Astrocyte (in vitro differentiated cells and primary cell): ENCODE data around the gene ATXN1. TPM values are rescaled to one million over a fixed set of nuclear protein-coding genes. Genes with fewer than 3 reads are reported as not detected.

Experiments
- DNase-seq: peaks from one replicate; pipeline ENCODE4 v3.0.0-alpha.2; 2010; ENCODE audit warnings: low read depth
- FAIRE-seq: peaks from 2 replicates; lab custom pipeline; 2011; peaks lifted over from hg19 to GRCh38; lab: Jason Lieb, UNC
- H2AFZ ChIP-seq: 2 replicates; pipeline ENCODE4 v1.6.0; 2012; ENCODE audit warnings: low read depth, low read length, inconsistent platforms
- H3K27ac ChIP-seq: 2 replicates; pipeline ENCODE4 v1.5.1; 2011; ENCODE audit warnings: low read depth, low read length, inconsistent platforms
- H3K27me3 ChIP-seq: 2 replicates; pipeline ENCODE4 v1.6.0; 2011; ENCODE audit warnings: low read length, inconsistent platforms; ENCODE audit not compliant: insufficient read depth
- H3K36me3 ChIP-seq: 2 replicates; pipeline ENCODE4 v1.5.1; 2011; ENCODE audit warnings: low read length, inconsistent platforms; ENCODE audit not compliant: insufficient read depth
- H3K4me1 ChIP-seq: 2 replicates; pipeline ENCODE4 v1.5.1; 2011; ENCODE audit warnings: low read length, inconsistent platforms; ENCODE audit not compliant: insufficient read depth
- H3K4me2 ChIP-seq: 2 replicates; pipeline ENCODE4 v1.6.0; 2012; ENCODE audit warnings: low read length, inconsistent platforms
- H3K4me3 ChIP-seq: 2 replicates; pipeline ENCODE4 v1.5.1; 2011; ENCODE audit warnings: low read depth, mild to moderate bottlenecking, low read length, inconsistent platforms; ENCODE audit not compliant: insufficient read depth
- H3K79me2 ChIP-seq: 2 replicates; pipeline ENCODE4 v1.6.0; 2012; ENCODE audit warnings: mild to moderate bottlenecking, low read length, inconsistent platforms; ENCODE audit not compliant: insufficient read depth
- H3K9ac ChIP-seq: 2 replicates; pipeline ENCODE4 v1.6.0; 2012; ENCODE audit warnings: mild to moderate bottlenecking, low read length, inconsistent platforms
- H3K9me3 ChIP-seq: 2 replicates; pipeline ENCODE4 v1.5.1; 2012; ENCODE audit warnings: low read depth, mild to moderate bottlenecking, low read length, inconsistent platforms; ENCODE audit not compliant: insufficient read depth
- H4K20me1 ChIP-seq: 2 replicates; pipeline ENCODE4 v1.6.0; 2012; ENCODE audit warnings: low read length, inconsistent platforms; ENCODE audit not compliant: insufficient read depth
- H3K27ac Mint-ChIP-seq: one replicate; pipeline ENCODE4 v1.8.0; 2021; ENCODE audit warnings: mild to moderate bottlenecking, mixed read lengths; ENCODE audit not compliant: unreplicated experiment
- H3K27me3 Mint-ChIP-seq: one replicate; pipeline ENCODE4 v1.8.0; 2021; ENCODE audit warnings: low read depth, mixed read lengths; ENCODE audit not compliant: unreplicated experiment
- H3K36me3 Mint-ChIP-seq: one replicate; pipeline ENCODE4 v1.8.0; 2021; ENCODE audit warnings: low read depth, mixed read lengths; ENCODE audit not compliant: unreplicated experiment
- H3K4me1 Mint-ChIP-seq: one replicate; pipeline ENCODE4 v1.8.0; 2021; ENCODE audit warnings: low read depth, mixed read lengths; ENCODE audit not compliant: unreplicated experiment
- H3K4me3 Mint-ChIP-seq: one replicate; pipeline ENCODE4 v1.8.0; 2021; ENCODE audit warnings: mild to moderate bottlenecking, moderate library complexity, mixed read lengths; ENCODE audit not compliant: unreplicated experiment
- H3K9me3 Mint-ChIP-seq: one replicate; pipeline ENCODE4 v1.8.0; 2021; ENCODE audit warnings: mild to moderate bottlenecking, mixed read lengths; ENCODE audit not compliant: unreplicated experiment
- CTCF ChIP-seq: IDR thresholded peaks from 2 replicates; pipeline ENCODE4 v1.5.1; 2011; ENCODE audit warnings: low read depth, mild to moderate bottlenecking, inconsistent platforms, low read length, moderate library complexity; ENCODE audit not compliant: insufficient read depth
- EZH2 ChIP-seq: IDR thresholded peaks from 2 replicates; pipeline ENCODE4 v1.6.1; 2012; ENCODE audit warnings: mild to moderate bottlenecking, low read length, inconsistent platforms; ENCODE audit not compliant: insufficient read depth
- total RNA-seq: library from RNA; stranded (reverse); gene quantifications from 2 replicates; pipeline ENCODE4 v1.2.1, GENCODE V29; 2021

Gene ATXN1
- total RNA-seq, 1 donor from 2014 or later = 70.9 TPM

DNA sequence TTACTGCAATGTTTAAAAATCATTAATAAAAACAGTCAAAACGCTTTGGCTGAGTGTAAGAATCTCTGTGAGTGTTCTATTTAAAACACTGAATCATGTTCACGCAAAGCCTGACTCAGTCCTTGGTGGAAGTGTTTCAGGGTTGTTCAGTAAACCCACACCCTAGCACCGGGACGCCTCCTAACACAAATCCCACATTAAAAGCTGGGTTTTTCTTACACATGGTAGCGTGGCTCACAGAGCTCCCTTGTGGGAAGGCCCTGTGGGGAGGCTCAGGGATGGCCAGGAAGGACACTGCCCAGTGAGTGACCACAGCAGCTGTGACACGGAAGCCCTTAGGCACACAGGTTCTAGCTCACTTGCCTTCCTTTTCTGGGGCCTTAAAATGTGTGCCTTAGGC, 442.7 kb downstream of the ATXN1 start:
- DNase-seq = peak; percentile 94
- TF ChIP-seq EZH2 (no peak), CTCF (no peak)
- Histone ChIP-seq H3K27me3 (no peaks in the 10 kb centered on the region), H3K9ac (peak overlapping the region; percentile 88), H4K20me1 (peaks cover 20% of the 10 kb centered on the region), H3K27ac (peak overlapping the region; percentile 97), H3K36me3 (no peaks in the 10 kb centered on the region), H3K4me2 (peak overlapping the region; percentile 85), H2AFZ (no peak overlapping the region), H3K4me3 (peak overlapping the region; percentile 15), H3K79me2 (peaks cover 5% of the 10 kb centered on the region), H3K9me3 (no peaks in the 10 kb centered on the region), H3K4me1 (peaks cover 52% of the 10 kb centered on the region)
- H3K27ac Mint-ChIP-seq = peak overlapping the region; percentile 72
- H3K4me3 Mint-ChIP-seq = peak overlapping the region; percentile 55
- H3K9me3 Mint-ChIP-seq = no peaks in the 10 kb centered on the region
- no peaks in the 10 kb centered on the region for H3K27me3 Mint-ChIP-seq
- peaks cover 58% of the 10 kb centered on the region for H3K4me1 Mint-ChIP-seq
- peak; percentile 65 for FAIRE-seq
- peaks cover 8% of the 10 kb centered on the region for H3K36me3 Mint-ChIP-seq

DNA sequence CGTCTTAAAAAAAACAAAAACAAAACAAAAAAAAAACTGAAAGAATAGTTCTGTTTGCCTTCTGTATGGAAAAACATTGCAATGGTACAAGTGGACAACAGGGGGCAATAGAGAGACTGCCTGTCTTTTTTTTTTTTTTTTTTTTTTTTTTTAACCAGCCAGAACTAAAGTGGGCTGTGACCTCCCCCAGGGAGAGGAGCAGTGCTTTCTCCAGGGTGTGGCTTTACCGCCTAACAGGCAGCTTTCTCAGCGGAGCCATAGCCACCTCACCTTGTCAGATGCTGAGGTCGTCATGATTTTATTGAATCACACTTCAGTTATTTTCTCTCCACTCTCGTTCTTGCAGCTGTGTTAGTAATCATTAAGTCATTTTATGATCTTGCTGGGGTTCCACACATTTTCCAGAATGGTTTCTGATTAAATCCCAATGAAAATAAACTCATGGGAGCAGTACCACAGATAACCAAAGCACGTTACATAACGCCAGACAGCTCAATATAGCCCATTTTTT, 444.5 kb downstream of the ATXN1 start:
- H3K4me3 Mint-ChIP-seq = peak overlapping the region; percentile 4
- Histone ChIP-seq H3K27ac (peak overlapping the region; percentile 97), H3K4me3 (no peak overlapping the region), H3K9ac (peak overlapping the region; percentile 3), H3K4me2 (peak overlapping the region; percentile 18), H2AFZ (no peak overlapping the region), H3K79me2 (peaks cover 5% of the 10 kb centered on the region), H3K9me3 (no peaks in the 10 kb centered on the region), H4K20me1 (peaks cover 15% of the 10 kb centered on the region), H3K36me3 (no peaks in the 10 kb centered on the region), H3K4me1 (peaks cover 38% of the 10 kb centered on the region), H3K27me3 (no peaks in the 10 kb centered on the region)
- H3K27me3 Mint-ChIP-seq = no peaks in the 10 kb centered on the region
- FAIRE-seq = peak; percentile 37
- peaks cover 44% of the 10 kb centered on the region for H3K4me1 Mint-ChIP-seq
- peak overlapping the region; percentile 49 for H3K27ac Mint-ChIP-seq
- peaks cover 4% of the 10 kb centered on the region for H3K36me3 Mint-ChIP-seq
- TF ChIP-seq EZH2 (no peak), CTCF (peak; percentile 87)
- peak; percentile 85 for DNase-seq
- no peaks in the 10 kb centered on the region for H3K9me3 Mint-ChIP-seq

- H3K36me3 Mint-ChIP-seq = peaks cover 6% of the 10 kb centered on the region
- Histone ChIP-seq H3K4me1 (peaks cover 18% of the 10 kb centered on the region), H3K9me3 (no peaks in the 10 kb centered on the region), H3K79me2 (peaks cover 5% of the 10 kb centered on the region), H3K4me3 (no peak overlapping the region), H2AFZ (no peak overlapping the region), H3K4me2 (no peak overlapping the region), H4K20me1 (peaks cover 13% of the 10 kb centered on the region), H3K27me3 (no peaks in the 10 kb centered on the region), H3K36me3 (no peaks in the 10 kb centered on the region), H3K9ac (no peak overlapping the region), H3K27ac (no peak overlapping the region)
- no peak overlapping the region for H3K27ac Mint-ChIP-seq
- H3K4me1 Mint-ChIP-seq = peaks cover 31% of the 10 kb centered on the region
- DNase-seq (no peak), FAIRE-seq (no peak)
- H3K27me3 Mint-ChIP-seq = no peaks in the 10 kb centered on the region
- no peak overlapping the region for H3K4me3 Mint-ChIP-seq
- no peaks in the 10 kb centered on the region for H3K9me3 Mint-ChIP-seq
- TF ChIP-seq CTCF (no peak), EZH2 (no peak)
Measured at GRCh38 chr6:16314296-16314695, 447.0 kb downstream of the ATXN1 start.
